ENCODE measurements around the gene MAL.

MAL gene

DNA sequence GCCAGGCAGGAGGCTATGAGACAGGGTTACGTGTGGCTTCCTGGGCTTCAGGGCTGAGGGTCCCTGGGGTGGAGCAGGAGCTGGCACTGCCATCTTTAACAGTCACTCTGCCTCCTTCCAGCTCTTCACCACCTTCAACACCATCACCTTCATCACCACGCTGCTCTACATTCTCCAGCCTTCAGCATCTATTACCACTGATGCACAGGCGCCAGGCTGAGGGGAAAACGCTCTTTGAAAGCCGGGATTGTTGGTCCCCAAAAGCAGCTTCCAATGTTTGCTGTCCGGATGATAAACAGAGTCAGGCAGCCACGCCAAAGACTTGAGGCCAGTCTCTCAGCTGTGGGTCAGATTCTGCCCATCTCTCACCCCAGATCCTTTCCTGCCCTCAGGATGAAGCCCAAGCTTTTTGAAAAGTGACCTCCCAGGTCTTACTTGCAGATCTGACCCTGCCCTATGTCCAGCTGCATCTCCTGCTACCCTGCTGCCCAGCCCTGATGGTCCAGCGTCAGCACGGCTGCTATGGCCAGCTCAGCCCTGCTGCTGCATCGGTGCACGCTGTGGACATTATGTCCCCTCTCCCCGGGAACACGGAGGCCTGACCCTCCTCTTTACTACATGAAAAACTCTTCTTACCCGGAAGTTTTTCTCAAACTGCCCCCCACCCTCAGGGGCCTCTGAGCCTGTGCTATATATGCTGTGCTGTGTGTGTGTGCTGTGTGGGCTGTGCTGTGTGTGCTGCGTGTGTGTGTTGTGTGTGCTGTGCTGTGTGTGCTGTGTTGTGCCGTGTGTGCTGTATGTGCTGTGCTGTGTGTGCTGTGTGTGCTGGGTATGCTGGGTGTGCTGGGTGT lies 31.2 kb upstream of the MAL start:
- TF ChIP-seq CTCF (IDR thresholded peaks at IDR 0.05): no peak

DNA sequence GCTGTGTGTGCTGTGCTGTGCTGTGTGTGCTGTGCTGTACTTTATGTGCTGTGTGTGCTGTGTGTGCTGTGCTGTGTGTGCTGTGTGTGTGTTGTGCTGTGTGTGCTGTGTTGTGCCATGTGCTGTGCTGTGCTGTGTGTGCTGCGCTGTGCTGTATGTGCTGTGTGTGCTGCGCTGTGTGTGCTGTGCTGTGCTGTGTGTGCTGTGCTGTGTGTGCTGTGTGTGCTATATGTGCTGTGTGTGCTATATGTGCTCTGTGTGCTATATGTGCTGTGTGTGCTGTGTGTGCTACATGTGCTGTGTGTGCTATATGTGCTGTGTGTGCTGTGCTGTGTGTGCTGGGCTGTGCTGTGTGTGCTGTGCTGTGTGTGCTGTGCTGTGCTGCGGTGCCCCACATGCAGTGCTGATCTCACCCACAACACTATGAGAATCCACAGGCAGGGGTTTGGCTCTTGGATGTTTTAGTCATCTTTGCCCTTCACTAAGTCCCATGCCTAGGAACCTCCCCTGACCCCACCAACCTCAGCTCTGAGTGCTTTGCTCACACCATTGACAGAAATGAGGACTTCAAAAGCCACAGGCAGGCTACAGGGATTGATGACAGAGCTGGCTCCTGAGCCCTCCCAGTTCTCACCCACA lies 30.5 kb upstream of the MAL start:
- TF ChIP-seq CTCF (IDR thresholded peaks at IDR 0.05): no peak

GRCh38 chr2:94995553-94996304 lies 29.8 kb upstream of the MAL start:
- TF ChIP-seq CTCF (IDR thresholded peaks at IDR 0.05): no peak

- TF ChIP-seq CTCF (IDR thresholded peaks at IDR 0.05): no peak
These were observed 29.0 kb upstream of the MAL start for GRCh38 chr2:94996305-94997100.

- TF ChIP-seq CTCF (IDR thresholded peaks at IDR 0.05): no peak
These were observed 27.3 kb upstream of the MAL start for GRCh38 chr2:94997981-94998930.

GRCh38 chr2:94999431-94999883 lies 26.1 kb upstream of the MAL start:
- TF ChIP-seq CTCF (IDR thresholded peaks at IDR 0.05): no peak
